Measurements from ENCODE around the gene PAX9.

GRCh38 chr14:36656687-36657398 is 4.8 kb upstream of the PAX9 start:
- TF ChIP-seq CTCF (IDR thresholded peaks at IDR 0.05), result no peak
- TF ChIP-seq EP300 (IDR thresholded peaks at IDR 0.05), result no peak

All from stomach (tissue), 4 donors.